ENCODE measurements around the gene HCN2.

The HCN2 gene

GRCh38 chr19:567296-567900 lies 22.3 kb upstream of the HCN2 start:
- no peaks in the 10 kb centered on the region for H3K36me3 ChIP-seq
- H3K9me3 ChIP-seq: no peaks in the 10 kb centered on the region
- TF ChIP-seq CTCF (IDR thresholded peaks at IDR 0.05): peak; percentile 7
- no peaks in the 10 kb centered on the region for H3K27me3 ChIP-seq
- peaks cover 37 to 48% of the 10 kb centered on the region in 2 experiments for H3K4me1 ChIP-seq (ENCODE audit: control insufficient read depth in 1 of 2, insufficient read depth in 1 of 2, low read depth in 1 of 2, low read length in 1 of 2)
- H3K27ac ChIP-seq: peak overlapping the region; percentile 92
- peak overlapping the region; percentile 67 to 73 for H3K4me3 ChIP-seq (ENCODE audit: low read depth in 1 of 2, low read length in 1 of 2)

GRCh38 chr19:570251-570686 lies 19.4 kb upstream of the HCN2 start:
- peak overlapping the region in 1 of 2 experiments; percentile 1 for H3K4me3 ChIP-seq (ENCODE audit: low read depth in 1 of 2, low read length in 1 of 2)
- TF ChIP-seq CTCF (IDR thresholded peaks at IDR 0.05): no peak

GRCh38 chr19:570937-571565 lies 18.6 kb upstream of the HCN2 start:
- peaks cover 58 to 67% of the 10 kb centered on the region in 2 experiments for H3K4me1 ChIP-seq (ENCODE audit: control insufficient read depth in 1 of 2, insufficient read depth in 1 of 2, low read depth in 1 of 2, low read length in 1 of 2)
- H3K4me3 ChIP-seq (ENCODE audit: low read depth in 1 of 2, low read length in 1 of 2): peak overlapping the region; percentile 89 to 94
- no peak for TF ChIP-seq CTCF (IDR thresholded peaks at IDR 0.05)
- H3K9me3 ChIP-seq: no peaks in the 10 kb centered on the region
- no peaks in the 10 kb centered on the region for H3K27me3 ChIP-seq
- H3K27ac ChIP-seq: peak overlapping the region; percentile 99
- peaks cover 3% of the 10 kb centered on the region for H3K36me3 ChIP-seq

More at GRCh38 chr19:570251-570686, 19.4 kb upstream of the HCN2 start:
- Histone ChIP-seq H3K36me3 (no peaks in the 10 kb centered on the region), H3K27ac (peak overlapping the region; percentile 92), H3K9me3 (no peaks in the 10 kb centered on the region), H3K27me3 (no peaks in the 10 kb centered on the region), H3K4me1 (ENCODE audit: control insufficient read depth in 1 of 2, insufficient read depth in 1 of 2, low read depth in 1 of 2, low read length in 1 of 2) (peaks cover 58 to 70% of the 10 kb centered on the region in 2 experiments)

GRCh38 chr19:571566-571974 lies 18.1 kb upstream of the HCN2 start:
- Histone ChIP-seq H3K4me3 (ENCODE audit: low read depth in 1 of 2, low read length in 1 of 2) (peak overlapping the region; percentile 89 to 94), H3K27me3 (no peaks in the 10 kb centered on the region), H3K9me3 (no peaks in the 10 kb centered on the region), H3K36me3 (peaks cover 4% of the 10 kb centered on the region), H3K4me1 (ENCODE audit: control insufficient read depth in 1 of 2, insufficient read depth in 1 of 2, low read depth in 1 of 2, low read length in 1 of 2) (peaks cover 57 to 66% of the 10 kb centered on the region in 2 experiments), H3K27ac (peak overlapping the region; percentile 99)
- no peak for TF ChIP-seq CTCF (IDR thresholded peaks at IDR 0.05)

GRCh38 chr19:572140-572742 lies 17.4 kb upstream of the HCN2 start, which contains the start of gene BSG:
BSG (plus strand) TSS chr19:572596; CDS start chr19:572635, 39 bp downstream.
- Histone ChIP-seq H3K27me3 (no peaks in the 10 kb centered on the region), H3K4me1 (ENCODE audit: control insufficient read depth in 1 of 2, insufficient read depth in 1 of 2, low read depth in 1 of 2, low read length in 1 of 2) (peaks cover 50 to 59% of the 10 kb centered on the region in 2 experiments), H3K9me3 (no peaks in the 10 kb centered on the region), H3K4me3 (ENCODE audit: low read depth in 1 of 2, low read length in 1 of 2) (peak within 1 kb of the TSS; percentile 89 to 94), H3K27ac (peak within 1 kb of the TSS; percentile 99), H3K36me3 (peaks cover 4% of the 10 kb centered on the region)
- TF ChIP-seq CTCF (IDR thresholded peaks at IDR 0.05): peak; percentile 67

All from neutrophil (primary cell).